Fibroblast of lung (primary cell): ENCODE measurements around the gene SYTL1.
A peak's percentile ranks its signal among the peaks of the same experiment; 100 is the strongest.

Source experiments
- EZH2 ChIP-seq: IDR thresholded peaks from 2 replicates; pipeline ENCODE4 v1.5.1; 2012; ENCODE audit warnings: low read length, control low read depth, mild to moderate bottlenecking; ENCODE audit errors: missing control alignments
- TF ChIP-seq, protein P1 (sequence below), 2 donors: IDR thresholded peaks in 1 of 2; conservative IDR thresholded peaks in 1 of 2; 1 replicate in 1 of 2; 2 replicates in 1 of 2; pipeline ENCODE4 v1.5.1; 2011 to 2012; ENCODE audit warnings: low read length in 2 of 2, control low read depth in 1 of 2, inconsistent platforms in 1 of 2, low read depth in 1 of 2, mild to moderate bottlenecking in 1 of 2

DNA sequence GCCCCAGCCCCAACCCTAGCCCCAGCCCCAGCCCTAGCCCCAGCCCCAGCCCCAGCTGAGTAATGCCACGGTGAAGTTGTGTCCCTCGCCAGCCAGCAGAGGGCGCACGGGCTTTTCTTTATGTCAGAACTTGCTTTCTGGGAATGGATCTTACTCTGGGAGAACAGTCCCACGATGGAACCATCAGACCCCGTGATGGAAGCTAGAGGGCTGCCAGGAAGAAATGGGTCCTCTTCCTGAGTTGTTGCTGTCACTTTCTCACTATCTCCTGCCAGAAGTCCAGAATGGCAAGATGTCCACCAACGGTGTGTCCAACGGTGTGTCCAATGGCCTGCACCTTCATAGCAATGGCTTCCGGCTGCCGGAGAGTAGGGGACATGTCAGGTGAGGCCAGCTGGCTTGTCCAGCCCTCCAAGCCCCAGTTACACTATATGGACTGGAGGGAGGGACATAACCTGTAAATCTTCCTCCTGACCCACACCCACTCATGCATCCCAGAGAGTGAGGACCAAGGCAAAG, 45.0 kb upstream of the SYTL1 start:
- TF ChIP-seq, protein P1, sequence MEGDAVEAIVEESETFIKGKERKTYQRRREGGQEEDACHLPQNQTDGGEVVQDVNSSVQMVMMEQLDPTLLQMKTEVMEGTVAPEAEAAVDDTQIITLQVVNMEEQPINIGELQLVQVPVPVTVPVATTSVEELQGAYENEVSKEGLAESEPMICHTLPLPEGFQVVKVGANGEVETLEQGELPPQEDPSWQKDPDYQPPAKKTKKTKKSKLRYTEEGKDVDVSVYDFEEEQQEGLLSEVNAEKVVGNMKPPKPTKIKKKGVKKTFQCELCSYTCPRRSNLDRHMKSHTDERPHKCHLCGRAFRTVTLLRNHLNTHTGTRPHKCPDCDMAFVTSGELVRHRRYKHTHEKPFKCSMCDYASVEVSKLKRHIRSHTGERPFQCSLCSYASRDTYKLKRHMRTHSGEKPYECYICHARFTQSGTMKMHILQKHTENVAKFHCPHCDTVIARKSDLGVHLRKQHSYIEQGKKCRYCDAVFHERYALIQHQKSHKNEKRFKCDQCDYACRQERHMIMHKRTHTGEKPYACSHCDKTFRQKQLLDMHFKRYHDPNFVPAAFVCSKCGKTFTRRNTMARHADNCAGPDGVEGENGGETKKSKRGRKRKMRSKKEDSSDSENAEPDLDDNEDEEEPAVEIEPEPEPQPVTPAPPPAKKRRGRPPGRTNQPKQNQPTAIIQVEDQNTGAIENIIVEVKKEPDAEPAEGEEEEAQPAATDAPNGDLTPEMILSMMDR (conservative IDR thresholded peaks at IDR 0.05 in 1 of 2, IDR thresholded peaks at IDR 0.05 in 1 of 2; ENCODE audit: low read depth in 1 of 2, low read length in 2 of 2), result peak; percentile 68 to 73
- TF ChIP-seq EZH2, result no peak
